Body of pancreas (tissue), 4 donors: ENCODE results near the gene FUT2. TPM values are rescaled to one million over a fixed set of nuclear protein-coding genes. Genes with fewer than 3 reads are reported as not detected.
A peak's percentile ranks its signal among the peaks of the same experiment; 100 is the strongest.
"Not testable (repeated sequence)": the region's sequence is repeated elsewhere in the genome, so short reads cannot be mapped to it uniquely, and the experiment has no call there.

ENCODE experiments used
- ATAC-seq: fragments of 150-250 bp; one replicate; pipeline ENCODE4 v1.9.1; 2016
- DNase-seq, 4 donors: peaks; one replicate each; pipeline ENCODE4 v3.0.0-alpha.2; 2019
- H3K27ac ChIP-seq, 4 donors: fragments of 200-600 bp; sonication (generic); 1 replicate in 3 of 4; 2 replicates in 1 of 4; pipeline versions ENCODE4 v1.5.1 to v1.6.1; 2016 to 2019; ENCODE audit warnings: mild to moderate bottlenecking in 1 of 4, mixed read lengths in 1 of 4, moderate library complexity in 1 of 4
- H3K27me3 ChIP-seq, 2 donors: fragments of 200-600 bp; sonication (generic); one replicate each; pipeline ENCODE4 v1.6.0; 2016; ENCODE audit warnings: mild to moderate bottlenecking in 1 of 2
- H3K36me3 ChIP-seq, 2 donors: fragments of 200-600 bp; sonication (generic); replicated peaks in 1 of 2; 2 replicates each; pipeline ENCODE4 v1.5.1; 2016; ENCODE audit warnings: low read depth in 2 of 2; ENCODE audit not compliant: insufficient read depth in 1 of 2
- H3K4me1 ChIP-seq: fragments of 200-600 bp; sonication (generic); one replicate; pipeline ENCODE4 v1.6.0; 2016
- H3K4me3 ChIP-seq, 2 donors: fragments of 200-600 bp; sonication (generic); 1 replicate in 1 of 2; 2 replicates in 1 of 2; pipeline ENCODE4 v1.5.1; 2016 to 2019
- H3K9me3 ChIP-seq, 3 donors: fragments of 200-600 bp; sonication (generic); 1 replicate in 2 of 3; 2 replicates in 1 of 3; pipeline ENCODE4 v1.5.1; 2016
- CTCF ChIP-seq, 7 experiments: fragments of 450-650 bp in 4 of 7; fragments of 200-600 bp in 3 of 7; sonication (generic) in 3 of 7; IDR thresholded peaks; one replicate each; pipeline ENCODE4 v1.5.1; 2016 to 2019; ENCODE audit warnings: antibody characterized with exemption in 7 of 7
- POLR2A ChIP-seq, 3 donors: fragments of 450-650 bp; IDR thresholded peaks; one replicate each; pipeline ENCODE4 v1.6.1; 2016; ENCODE audit warnings: antibody characterized with exemption in 3 of 3, mild to moderate bottlenecking in 2 of 3
- WGBS, 2 donors: methylation state at CpG; one replicate each; pipeline ENCODE4 v1.1.5; 2017; 5-methylcytosine and 5-hydroxymethylcytosine counted together
- intact Hi-C: fragments of 100-400 bp; cut with DNase I; formaldehyde crosslinking; loops from one replicate; pipeline ENCODE4 v1.15.1; 2023
- total RNA-seq, 2 donors: library from RNA; depleted of rRNA; stranded (reverse); fragments of >200 nt; gene quantifications; one replicate each; pipeline ENCODE4 v1.1.0, GENCODE V29; 2016

Gene FUT2
- total RNA-seq, 2 donors from 2014 or later, result 2.0 to 3.4 TPM

- Histone ChIP-seq H3K27ac (peak overlapping the region in 1 of 4 donors; percentile 47), H3K9me3 (no peaks in the 10 kb centered on the region), H3K36me3 (no peaks in the 10 kb centered on the region), H3K4me3 (no peak overlapping the region), H3K27me3 (no peaks in the 10 kb centered on the region), H3K4me1 (peaks cover 11% of the 10 kb centered on the region)
- WGBS, 2 donors, result 16 to 27% methylated on average over 7 of the region's 7 CpGs
- DNase-seq, result peak in 3 of 4 donors; percentile 57 to 80 (median 58)
- intact Hi-C loops, result no loop called here
- peak; percentile 51 for ATAC-seq
- TF ChIP-seq CTCF (IDR thresholded peaks at IDR 0.05) (no peak), POLR2A (IDR thresholded peaks at IDR 0.05) (no peak)
Observed at GRCh38 chr19:48689449-48689848, 6.3 kb upstream of the FUT2 start.

DNA sequence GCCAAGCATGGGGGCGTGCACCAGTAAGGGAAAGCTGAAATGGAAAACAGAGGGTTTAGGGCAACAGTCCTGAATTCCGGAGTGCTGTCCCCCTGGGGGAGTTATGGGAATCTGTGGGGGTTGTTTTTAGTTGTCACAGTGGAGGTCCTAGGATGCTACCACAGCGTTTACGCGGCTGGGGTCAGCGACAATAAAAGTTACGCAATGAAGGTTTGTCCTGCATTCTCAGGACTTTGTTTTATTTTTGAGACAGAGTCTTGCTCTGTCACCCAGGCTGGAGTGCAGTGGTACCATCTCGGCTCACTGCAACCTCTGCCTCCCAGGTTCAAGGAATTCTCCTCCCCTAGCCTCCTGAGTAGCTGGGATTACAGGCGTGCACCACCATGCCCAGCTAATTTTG, 2.1 kb upstream of the FUT2 start:
- intact Hi-C loops, H3K4me3 ChIP-seq, H3K27ac ChIP-seq, ATAC-seq, H3K36me3 ChIP-seq, DNase-seq, H3K9me3 ChIP-seq, H3K27me3 ChIP-seq: not testable (repeated sequence)
- peaks cover 33% of the 10 kb centered on the region for H3K4me1 ChIP-seq
- 93 to 94% methylated on average over 9 of the region's 9 CpGs for WGBS, 2 donors

DNA sequence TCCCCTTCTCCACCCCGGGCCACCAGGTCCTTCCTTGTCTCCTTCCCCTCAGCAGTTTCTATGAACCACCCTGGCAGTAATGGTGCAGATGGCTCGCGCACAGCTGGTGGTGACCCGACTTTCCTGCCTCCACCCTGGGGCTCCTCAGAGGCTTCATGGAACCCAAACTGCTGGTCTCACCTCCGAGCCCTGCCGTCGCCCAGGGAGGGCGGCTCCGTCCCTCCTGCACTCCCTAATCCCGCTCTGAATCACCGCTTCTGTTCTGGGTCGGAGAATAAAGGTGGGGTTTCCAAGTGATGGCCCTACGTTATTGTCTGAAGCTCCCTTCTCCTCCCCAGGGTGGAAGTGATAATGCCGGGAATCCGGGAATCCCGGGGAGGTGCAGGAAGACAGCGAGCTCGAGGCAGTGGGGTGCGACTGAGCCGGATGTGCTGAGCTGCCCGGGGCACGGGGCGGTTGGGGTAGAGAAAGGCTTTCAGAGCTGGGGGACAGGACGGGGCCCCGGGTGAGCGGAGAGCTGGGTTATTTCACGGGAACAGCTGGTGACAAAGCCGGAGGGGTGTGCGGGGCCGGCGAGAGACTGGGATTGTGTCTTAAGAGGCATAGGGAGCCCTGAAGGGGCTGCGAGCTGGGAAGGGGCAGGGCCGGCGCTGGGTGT, 711 bp downstream of the FUT2 start:
- WGBS, 2 donors, result 2 to 10% methylated on average over 32 of the region's 34 CpGs
- H3K27ac ChIP-seq, result peak overlapping the region; percentile 56 to 84 (median 72)
- H3K9me3 ChIP-seq, result no peaks in the 10 kb centered on the region
- peak; percentile 38 to 47 (median 42) for DNase-seq
- intact Hi-C loops, result no loop called here
- H3K4me1 ChIP-seq, result peaks cover 26% of the 10 kb centered on the region
- H3K36me3 ChIP-seq, result no peaks in the 10 kb centered on the region
- TF ChIP-seq CTCF (IDR thresholded peaks at IDR 0.05) (no peak), POLR2A (IDR thresholded peaks at IDR 0.05) (peak in 2 of 3 donors; percentile 37 to 57)
- peak; percentile 69 for ATAC-seq
- no peaks in the 10 kb centered on the region for H3K27me3 ChIP-seq
- peak overlapping the region in 1 of 2 donors; percentile 19 for H3K4me3 ChIP-seq

DNA sequence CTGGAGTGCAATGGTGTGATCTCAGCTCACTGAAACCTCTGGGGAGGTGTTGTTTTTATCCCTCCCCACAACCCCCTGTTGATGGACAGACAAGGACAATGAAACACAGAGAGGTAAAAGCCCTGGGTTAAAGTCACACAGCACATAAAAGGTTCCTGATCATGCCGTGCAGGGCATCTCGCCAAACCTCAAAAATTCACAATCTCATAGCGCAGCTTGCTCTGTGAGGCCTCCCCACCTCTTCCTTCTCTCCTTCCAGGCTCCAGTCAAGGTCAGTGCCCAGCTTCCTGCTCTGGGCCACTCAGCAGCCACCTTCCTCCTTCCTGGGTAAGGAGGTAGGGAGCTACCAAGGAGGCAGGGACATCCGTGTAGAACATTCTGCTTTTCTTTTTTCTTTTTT, 2.3 kb downstream of the FUT2 start:
- WGBS, 2 donors, result 34 to 48% methylated on average over 4 of the region's 4 CpGs
- H3K4me1 ChIP-seq, result peaks cover 26% of the 10 kb centered on the region
- H3K27me3 ChIP-seq, result no peaks in the 10 kb centered on the region
- ATAC-seq (no peak), DNase-seq (peak in 3 of 4 donors; percentile 39 to 49 (median 46))
- intact Hi-C loops, result no loop called here
- no peaks in the 10 kb centered on the region for H3K36me3 ChIP-seq
- H3K9me3 ChIP-seq, result no peaks in the 10 kb centered on the region
- no peak for TF ChIP-seq POLR2A (IDR thresholded peaks at IDR 0.05)
- no peak for TF ChIP-seq CTCF (IDR thresholded peaks at IDR 0.05)
- H3K27ac ChIP-seq, result no peak overlapping the region
- no peak overlapping the region for H3K4me3 ChIP-seq

DNA sequence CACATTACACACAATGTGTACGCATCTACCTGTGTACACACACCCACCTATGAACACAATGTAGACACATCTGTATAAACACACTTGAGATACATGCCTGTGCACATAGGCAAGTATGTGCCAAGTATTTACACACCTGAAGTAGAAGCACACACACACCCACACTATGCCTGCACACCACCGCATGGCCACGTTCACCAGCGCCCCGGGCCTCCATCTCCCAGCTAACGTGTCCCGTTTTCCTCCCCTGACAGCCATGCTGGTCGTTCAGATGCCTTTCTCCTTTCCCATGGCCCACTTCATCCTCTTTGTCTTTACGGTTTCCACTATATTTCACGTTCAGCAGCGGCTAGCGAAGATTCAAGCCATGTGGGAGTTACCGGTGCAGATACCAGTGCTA, 6.9 kb downstream of the FUT2 start:
- intact Hi-C loops, result no loop called here
- ATAC-seq (no peak), DNase-seq (no peak)
- H3K4me1 ChIP-seq, result peaks cover 7% of the 10 kb centered on the region
- no peaks in the 10 kb centered on the region for H3K27me3 ChIP-seq
- TF ChIP-seq CTCF (IDR thresholded peaks at IDR 0.05), result no peak
- no peak for TF ChIP-seq POLR2A (IDR thresholded peaks at IDR 0.05)
- H3K36me3 ChIP-seq, result no peaks in the 10 kb centered on the region
- H3K9me3 ChIP-seq, result no peaks in the 10 kb centered on the region
- no peak overlapping the region for H3K4me3 ChIP-seq
- no peak overlapping the region for H3K27ac ChIP-seq
- 90 to 91% methylated on average over 13 of the region's 13 CpGs for WGBS, 2 donors
